HCT116 (cell line): ENCODE results near the gene FAM72D. TPM values are rescaled to one million over a fixed set of nuclear protein-coding genes. Genes with fewer than 3 reads are reported as not detected.
A peak's percentile ranks its signal among the peaks of the same experiment; 100 is the strongest.
"Not testable (repeated sequence)": the region's sequence is repeated elsewhere in the genome, so short reads cannot be mapped to it uniquely, and the experiment has no call there.

Source experiments
- ATAC-seq: fragments of 200-7000 bp; cut with Tn5 transposase; 2 replicates; pipeline ENCODE4 v1.9.1; 2020; ENCODE audit warnings: mild to moderate bottlenecking, moderate library complexity
- BruUV-seq: library from RNA; stranded (reverse); fragments of 400-500 nt; replicated peaks from 2 replicates; lab custom pipeline; 2021; lab: Mats Ljungman, UMichigan
- CTCF ChIA-PET: fragments of 300-600 bp; sonication (Branson Sonifier 250); formaldehyde crosslinking; loops from one replicate; lab custom pipeline; 2021; ENCODE audit warnings: antibody characterized with exemption; lab: Charles Lee
- POLR2A ChIA-PET: fragments of 300-600, 350-600 bp; sonication (Branson Sonifier 250); formaldehyde crosslinking; loops from one replicate; lab custom pipeline; 2021; ENCODE audit warnings: antibody characterized with exemption; lab: Charles Lee
- RAD21 ChIA-PET, 2 experiments: fragments of 300-600 bp; sonication (Branson Sonifier 250); formaldehyde crosslinking; loops; one replicate each; lab custom pipeline; 2023; ENCODE audit warnings: low total read pairs in 2 of 2; ENCODE audit not compliant: uncharacterized antibody in 2 of 2, unreplicated experiment in 2 of 2, low non-redundant PET in 1 of 2; lab: Charles Lee
- DNase-seq: peaks from one replicate; pipeline ENCODE4 v3.0.0-alpha.2; 2010; ENCODE audit warnings: low read depth, low spot score
- H2AFZ ChIP-seq: fragments of 200-600 bp; shearing (Covaris generic), sonication (generic); 2 replicates; pipeline ENCODE4 v1.6.1; 2017; ENCODE audit warnings: low read depth, mixed run types, mixed read lengths, antibody characterized with exemption, low read length; ENCODE audit not compliant: poor library complexity, severe bottlenecking
- H3K27ac ChIP-seq: 2 replicates; pipeline ENCODE4 v1.5.1; 2012; ENCODE audit warnings: low read depth, low read length
- H3K27me3 ChIP-seq: fragments of 200-600 bp; sonication (generic); 2 replicates; pipeline ENCODE4 v1.6.1; 2016; ENCODE audit warnings: mixed run types, low read length, mixed read lengths; ENCODE audit not compliant: insufficient read depth
- H3K36me3 ChIP-seq, 2 experiments: fragments of 200-500 bp in 1 of 2; fragments of 200-600 bp in 1 of 2; sonication (Bioruptor generic) in 1 of 2; sonication (generic) in 1 of 2; 2 replicates each; pipeline versions ENCODE4 v1.5.1 to v1.6.1; 2014 to 2016; ENCODE audit warnings: low read length in 2 of 2, inconsistent platforms in 1 of 2, mixed read lengths in 1 of 2, mixed run types in 1 of 2; ENCODE audit not compliant: insufficient read depth in 2 of 2, control insufficient read depth in 1 of 2
- H3K4me1 ChIP-seq, 2 experiments: fragments of 200-600 bp in 1 of 2; sonication (generic) in 1 of 2; 2 replicates each; pipeline versions ENCODE4 v1.5.1 to v1.6.1; 2012 to 2017; ENCODE audit warnings: low read length in 2 of 2, inconsistent platforms in 1 of 2, mild to moderate bottlenecking in 1 of 2, mixed read lengths in 1 of 2, mixed run types in 1 of 2, moderate library complexity in 1 of 2; ENCODE audit not compliant: insufficient read depth in 2 of 2, control insufficient read depth in 1 of 2
- H3K4me2 ChIP-seq: fragments of 200-600 bp; sonication (generic); 2 replicates; pipeline ENCODE4 v1.6.1; 2017; ENCODE audit warnings: mixed run types, low read length, mixed read lengths
- H3K4me3 ChIP-seq, 2 experiments: fragments of 200-600 bp in 1 of 2; sonication (generic) in 1 of 2; replicated peaks in 1 of 2; 2 replicates each; pipeline ENCODE4 v1.5.1; 2011 to 2016; ENCODE audit warnings: low read length in 2 of 2, control low read depth in 1 of 2, low read depth in 1 of 2, mild to moderate bottlenecking in 1 of 2, mixed read lengths in 1 of 2, mixed run types in 1 of 2
- H3K79me2 ChIP-seq: fragments of 200-600 bp; sonication (generic); 2 replicates; pipeline ENCODE4 v1.6.1; 2017; ENCODE audit warnings: mild to moderate bottlenecking, mixed run types, low read length, moderate library complexity, mixed read lengths; ENCODE audit not compliant: insufficient read depth
- H3K9ac ChIP-seq: fragments of 200-600 bp; sonication (generic); 2 replicates; pipeline ENCODE4 v1.6.1; 2016; ENCODE audit warnings: low read length, mixed read lengths
- H3K9me2 ChIP-seq: fragments of 200-600 bp; sonication (generic), shearing (Covaris generic); 2 replicates; pipeline ENCODE4 v1.6.1; 2017; ENCODE audit warnings: mixed run types, mild to moderate bottlenecking, moderate library complexity; ENCODE audit not compliant: insufficient read depth
- H3K9me3 ChIP-seq, 2 experiments: fragments of 200-500 bp in 1 of 2; fragments of 200-600 bp in 1 of 2; sonication (Bioruptor generic) in 1 of 2; sonication (generic) in 1 of 2; 2 replicates each; pipeline ENCODE4 v1.6.1; 2014 to 2017; ENCODE audit warnings: low read length in 2 of 2, mixed read lengths in 2 of 2, inconsistent platforms in 1 of 2, low read depth in 1 of 2, mild to moderate bottlenecking in 1 of 2, mixed run types in 1 of 2, moderate library complexity in 1 of 2; ENCODE audit not compliant: control insufficient read depth in 1 of 2, insufficient read depth in 1 of 2
- H4K20me1 ChIP-seq: fragments of 200-600 bp; sonication (generic), shearing (Covaris generic); 2 replicates; pipeline ENCODE4 v1.6.1; 2017; ENCODE audit warnings: mixed run types, mild to moderate bottlenecking, moderate library complexity; ENCODE audit not compliant: insufficient read depth
- intact Hi-C: fragments of 100-400 bp; cut with micrococcal nuclease; formaldehyde crosslinking; loops from 2 replicates; pipeline ENCODE4 v1.10.0; 2022
- total RNA-seq: library from RNA; stranded (reverse); gene quantifications from one replicate; pipeline ENCODE4 v1.2.1, GENCODE V29; 2021; ENCODE audit not compliant: unreplicated experiment

Gene FAM72D
- total RNA-seq, 1 experiment from 2014 or later: 16.3 TPM

- not testable (repeated sequence) for H3K79me2 ChIP-seq
- BruUV-seq: TSS peak; percentile 49
Measured at GRCh38 chr1:145094655-145095211, 1.0 kb upstream of the FAM72D start.

GRCh38 chr1:145101725-145102124, 6.0 kb downstream of the FAM72D start:
- H3K27me3 ChIP-seq, H4K20me1 ChIP-seq, ATAC-seq, H2AFZ ChIP-seq, H3K4me1 ChIP-seq, H3K9me2 ChIP-seq, H3K9me3 ChIP-seq, RAD21 ChIA-PET, intact Hi-C loops, BruUV-seq, H3K79me2 ChIP-seq, H3K36me3 ChIP-seq, H3K4me3 ChIP-seq, H3K4me2 ChIP-seq, DNase-seq, H3K27ac ChIP-seq, H3K9ac ChIP-seq, CTCF ChIA-PET, POLR2A ChIA-PET: not testable (repeated sequence)

More at GRCh38 chr1:145094655-145095211, 1.0 kb upstream of the FAM72D start:
- peak; percentile 47 for ATAC-seq
- H3K27me3 ChIP-seq, H3K9me2 ChIP-seq, CTCF ChIA-PET, H3K4me1 ChIP-seq, RAD21 ChIA-PET, intact Hi-C loops, H2AFZ ChIP-seq, H3K27ac ChIP-seq, H3K36me3 ChIP-seq, H4K20me1 ChIP-seq, POLR2A ChIA-PET, H3K4me2 ChIP-seq, DNase-seq, H3K9me3 ChIP-seq: not testable (repeated sequence)
- H3K9ac ChIP-seq: 0 out of 2 replicates have a peak overlapping the region, but pooled peaks have one; percentile 30
- H3K4me3 ChIP-seq: peak overlapping the region in 1 of 2 experiments; percentile 35; a peak in 3 of 4 replicates

- intact Hi-C loops, BruUV-seq, H3K79me2 ChIP-seq, H3K4me2 ChIP-seq, H3K27me3 ChIP-seq, H3K9me3 ChIP-seq, H3K4me3 ChIP-seq, CTCF ChIA-PET, H2AFZ ChIP-seq, H4K20me1 ChIP-seq, H3K9me2 ChIP-seq, POLR2A ChIA-PET, RAD21 ChIA-PET, H3K4me1 ChIP-seq, H3K27ac ChIP-seq, H3K9ac ChIP-seq, ATAC-seq, DNase-seq, H3K36me3 ChIP-seq: not testable (repeated sequence)
Measured at GRCh38 chr1:145103294-145103693, 7.5 kb downstream of the FAM72D start.

GRCh38 chr1:145111674-145112073, 15.9 kb downstream of the FAM72D start:
- DNase-seq, POLR2A ChIA-PET, H3K27ac ChIP-seq, intact Hi-C loops, H4K20me1 ChIP-seq, H3K4me3 ChIP-seq, CTCF ChIA-PET, H3K27me3 ChIP-seq, H2AFZ ChIP-seq, H3K9ac ChIP-seq, RAD21 ChIA-PET, H3K36me3 ChIP-seq, ATAC-seq, H3K9me3 ChIP-seq, H3K79me2 ChIP-seq, H3K9me2 ChIP-seq, H3K4me2 ChIP-seq, H3K4me1 ChIP-seq: not testable (repeated sequence)
- TSS peak; percentile 38 for BruUV-seq
